CD4-positive, alpha-beta T cell treated with Interleukin-15 for 1 hour (primary cell): ENCODE results near the gene PCDH9.

Experiments used
- DNase-seq: peaks from one replicate; pipeline ENCODE4 v3.0.0-alpha.2; 2020

Gene PCDH9

DNA sequence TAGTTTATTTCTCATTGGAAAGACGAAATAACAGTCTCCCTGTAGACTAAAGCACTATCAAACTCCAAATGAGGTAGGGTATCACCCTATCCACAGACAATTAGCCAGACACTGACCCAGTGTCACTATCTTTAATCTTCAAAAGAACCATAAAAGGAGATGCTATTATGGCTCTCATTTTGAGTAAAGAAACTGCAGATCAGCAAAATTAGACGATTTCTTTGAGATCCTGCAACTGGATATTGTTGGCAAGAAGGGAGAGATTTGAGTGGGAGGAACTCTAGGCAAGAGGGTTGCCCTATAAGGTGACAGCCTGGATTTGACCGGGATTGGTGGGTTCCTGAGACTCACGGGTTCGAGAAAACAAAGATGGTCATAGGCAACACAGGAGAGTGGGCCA lies 71.2 kb downstream of the PCDH9 start:
- no peak for DNase-seq

DNA sequence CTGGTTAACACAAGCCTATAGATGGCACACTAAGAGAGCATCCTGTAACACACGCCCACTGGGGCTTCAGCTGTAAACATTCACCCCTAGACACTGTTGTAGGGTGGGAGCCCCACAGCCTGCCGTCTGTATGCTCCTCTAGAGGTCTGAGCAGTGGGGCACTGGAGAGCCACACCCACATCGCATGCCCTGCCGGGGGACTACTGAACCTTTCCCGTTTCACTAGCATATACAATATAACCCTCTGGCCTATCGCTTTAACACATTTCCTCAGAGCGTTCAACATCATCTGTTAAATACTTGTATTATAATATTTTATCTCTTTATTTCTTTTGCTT lies 73.4 kb downstream of the PCDH9 start:
- no peak for DNase-seq

DNA sequence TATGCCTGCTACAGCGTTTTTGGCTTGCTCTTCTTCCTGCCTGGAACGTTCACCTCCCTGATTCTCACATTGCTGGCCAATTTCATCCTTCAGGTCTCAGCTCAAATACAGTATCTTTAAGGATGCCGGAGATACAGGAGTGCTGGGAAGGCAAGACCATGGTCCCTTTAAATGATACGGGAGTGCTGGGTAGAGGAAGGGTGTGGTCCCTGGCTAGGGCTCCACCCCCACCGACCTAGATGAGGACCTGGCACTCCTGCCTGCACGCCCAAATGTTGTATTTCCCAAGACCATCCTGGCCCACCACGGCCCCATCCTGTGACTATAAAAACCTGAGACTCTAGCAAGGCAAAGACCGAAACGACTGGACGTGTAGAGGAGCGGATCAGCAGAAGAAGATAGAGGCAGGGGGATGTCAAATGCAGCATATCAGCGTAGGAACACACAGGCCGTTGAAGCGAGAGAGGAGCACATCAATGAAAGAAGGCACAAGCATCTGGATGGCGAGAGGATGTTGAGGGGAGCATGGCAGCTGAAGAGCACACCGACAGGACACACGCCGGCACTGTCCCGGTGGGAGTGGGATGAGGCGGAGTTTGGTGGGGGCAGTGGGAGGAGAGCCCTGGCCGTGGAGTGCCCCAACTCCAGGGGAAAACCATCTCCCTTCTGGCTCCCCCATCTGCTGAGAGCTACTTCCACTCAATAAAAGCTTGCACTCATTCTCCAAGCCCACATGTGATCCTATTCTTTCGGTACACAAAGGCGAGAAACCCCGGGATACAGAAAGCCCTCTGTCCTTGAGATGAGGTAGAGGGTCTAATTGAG lies 74.0 kb downstream of the PCDH9 start:
- DNase-seq = no peak

DNA sequence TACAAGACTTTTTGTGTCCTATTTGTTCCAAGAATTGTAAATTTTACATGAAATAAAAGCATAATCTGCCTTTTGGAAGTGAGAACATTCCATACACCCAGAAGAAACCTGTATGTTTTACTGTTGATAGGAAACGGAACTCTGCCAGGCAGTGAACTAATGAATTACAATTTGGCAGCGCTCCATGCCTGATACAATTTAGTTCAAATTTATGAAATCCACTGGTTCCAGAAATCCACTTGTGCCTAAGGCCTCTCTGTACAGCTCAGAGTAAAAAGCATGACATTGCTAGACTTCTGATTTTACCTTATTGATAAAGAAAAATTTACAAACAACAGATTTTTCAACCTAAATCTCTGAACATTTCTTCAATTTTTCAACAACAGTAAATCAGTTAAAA lies 78.1 kb downstream of the PCDH9 start:
- no peak for DNase-seq

DNA sequence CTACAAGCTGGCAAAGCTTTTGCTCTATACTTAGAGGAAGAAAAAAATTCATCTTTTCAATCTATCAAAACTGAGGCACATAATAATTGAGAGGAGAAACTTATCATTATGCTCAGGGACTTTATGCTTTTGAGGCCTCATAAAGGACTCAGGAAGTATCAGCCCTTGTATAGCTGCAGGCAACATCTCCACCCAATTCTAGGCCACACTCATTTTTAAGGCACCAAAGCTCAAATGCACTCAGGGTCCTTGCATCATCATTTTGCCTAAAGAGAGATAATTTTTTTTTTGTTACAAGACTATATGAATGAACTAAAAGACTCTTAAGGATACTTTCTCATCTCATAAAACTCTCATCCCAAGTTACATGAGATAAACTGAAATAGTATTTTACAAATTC lies 78.5 kb downstream of the PCDH9 start:
- DNase-seq = no peak

DNA sequence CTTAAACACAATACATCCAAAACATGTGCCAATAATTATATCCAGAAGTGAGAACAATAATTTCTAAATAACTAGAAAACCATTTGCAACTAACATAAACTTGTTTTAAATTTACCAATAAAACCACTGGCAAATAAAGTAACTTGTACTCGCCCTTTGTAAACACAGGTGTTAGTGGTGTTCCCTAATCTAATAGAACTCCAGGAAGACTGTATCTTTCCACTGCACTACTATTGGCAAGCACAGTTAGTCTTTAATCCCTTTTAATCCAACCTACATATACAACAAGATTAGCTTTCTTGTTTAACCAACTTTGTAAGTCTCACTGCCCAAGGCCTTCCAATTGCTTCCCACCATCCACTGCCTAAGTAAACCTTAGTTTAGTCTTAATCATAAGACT lies 79.5 kb downstream of the PCDH9 start:
- no peak for DNase-seq

DNA sequence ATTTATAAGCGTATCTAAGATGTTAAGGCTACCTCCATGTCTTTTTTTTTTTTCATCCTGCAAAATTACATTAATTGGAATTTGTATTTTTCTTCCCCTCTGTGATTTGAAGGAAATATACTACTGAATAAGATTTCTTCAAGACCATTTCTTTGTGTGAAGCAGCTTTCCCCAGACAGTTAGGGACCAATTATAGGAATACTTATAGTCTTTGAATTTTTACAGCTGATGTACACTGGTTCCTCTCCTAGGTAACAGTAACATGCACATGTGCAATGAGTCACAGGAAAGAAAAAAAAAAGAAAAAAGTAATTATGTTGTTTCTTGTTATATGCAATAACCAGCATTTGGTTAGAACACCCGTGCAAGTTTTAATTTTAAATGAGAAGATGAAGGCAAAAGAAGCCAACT lies 82.0 kb downstream of the PCDH9 start:
- no peak for DNase-seq

DNA sequence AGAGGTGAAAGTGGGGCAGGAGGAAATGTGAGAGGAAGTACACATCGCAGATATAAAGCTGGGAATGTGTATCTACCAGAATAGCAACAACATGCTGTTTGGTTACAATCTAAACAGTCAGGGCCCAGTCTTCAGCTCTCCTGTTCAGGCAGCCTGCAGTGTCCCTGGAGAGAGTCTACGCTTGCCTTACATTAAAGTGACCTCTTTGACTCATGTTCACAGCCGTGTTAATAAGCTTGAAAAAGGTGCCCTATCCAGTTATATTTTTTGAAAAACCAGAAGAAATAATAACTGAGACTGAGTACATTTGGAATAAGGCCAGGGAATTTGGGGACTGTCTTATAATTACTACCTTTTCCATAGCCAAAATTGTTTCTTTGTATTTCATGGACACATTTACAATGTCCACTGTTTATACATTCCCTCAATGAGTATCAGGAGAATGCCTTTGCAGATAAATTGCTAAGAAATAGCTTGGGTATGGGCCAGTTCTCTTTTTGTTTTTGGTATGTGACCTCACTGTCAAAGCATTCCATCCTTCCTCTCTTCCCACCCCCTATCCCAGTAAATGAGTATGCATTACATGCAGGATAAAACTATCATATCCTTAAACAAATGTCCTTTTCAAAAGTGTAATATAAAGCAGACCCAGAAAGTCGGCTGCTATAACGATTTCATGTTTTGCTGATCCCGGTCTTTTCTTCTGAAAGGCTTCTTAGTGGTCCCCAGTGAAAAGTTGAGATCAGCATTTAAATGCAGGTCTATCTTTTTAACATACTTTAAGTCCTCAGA lies 82.6 kb downstream of the PCDH9 start:
- no peak for DNase-seq

DNA sequence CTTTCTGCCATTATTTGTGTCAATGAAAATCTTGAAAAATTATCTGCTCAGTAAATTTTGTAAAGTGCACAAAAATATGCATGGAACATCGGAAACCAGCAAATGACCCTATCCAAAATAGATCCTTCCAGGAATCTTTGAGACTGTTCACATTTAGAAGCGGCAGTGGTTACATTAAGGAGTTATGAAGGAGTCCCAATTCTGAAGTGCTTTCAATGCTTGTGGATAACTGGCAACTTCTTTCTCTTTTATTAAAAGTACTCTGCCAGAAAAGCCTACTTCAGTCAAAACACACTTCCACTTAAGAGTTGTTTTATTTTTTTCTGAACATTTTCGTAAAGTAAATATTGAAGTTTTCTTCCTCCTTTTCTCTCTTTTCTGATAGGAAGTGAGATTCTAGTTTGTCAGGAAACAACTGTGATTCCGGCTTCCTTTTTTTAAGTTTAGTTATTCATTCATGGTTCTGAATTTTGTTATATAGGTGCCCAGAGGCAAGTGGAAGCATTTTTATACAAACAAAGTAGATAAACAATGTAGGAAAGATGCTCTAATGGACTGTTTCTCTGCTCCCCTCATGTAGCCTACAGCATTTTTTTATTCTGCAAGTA lies 83.5 kb downstream of the PCDH9 start:
- DNase-seq = no peak

DNA sequence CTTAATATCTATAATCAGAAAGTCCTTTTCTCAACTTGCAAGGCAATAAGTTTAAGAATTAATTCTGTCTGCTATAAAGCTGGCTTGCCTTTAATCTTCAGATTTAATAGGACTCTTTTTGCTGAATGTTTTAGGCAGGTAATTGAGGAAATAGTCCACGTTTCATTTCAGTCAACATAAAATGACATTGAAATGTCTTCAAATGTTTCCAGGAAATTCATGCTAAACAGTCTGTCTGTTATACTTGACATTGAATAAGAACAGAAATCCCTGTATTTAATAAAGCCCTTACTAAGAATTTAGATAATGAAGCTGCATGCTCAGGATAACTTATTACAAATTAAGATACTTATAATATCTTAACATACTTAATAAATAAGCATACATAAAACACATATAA lies 84.2 kb downstream of the PCDH9 start:
- no peak for DNase-seq

DNA sequence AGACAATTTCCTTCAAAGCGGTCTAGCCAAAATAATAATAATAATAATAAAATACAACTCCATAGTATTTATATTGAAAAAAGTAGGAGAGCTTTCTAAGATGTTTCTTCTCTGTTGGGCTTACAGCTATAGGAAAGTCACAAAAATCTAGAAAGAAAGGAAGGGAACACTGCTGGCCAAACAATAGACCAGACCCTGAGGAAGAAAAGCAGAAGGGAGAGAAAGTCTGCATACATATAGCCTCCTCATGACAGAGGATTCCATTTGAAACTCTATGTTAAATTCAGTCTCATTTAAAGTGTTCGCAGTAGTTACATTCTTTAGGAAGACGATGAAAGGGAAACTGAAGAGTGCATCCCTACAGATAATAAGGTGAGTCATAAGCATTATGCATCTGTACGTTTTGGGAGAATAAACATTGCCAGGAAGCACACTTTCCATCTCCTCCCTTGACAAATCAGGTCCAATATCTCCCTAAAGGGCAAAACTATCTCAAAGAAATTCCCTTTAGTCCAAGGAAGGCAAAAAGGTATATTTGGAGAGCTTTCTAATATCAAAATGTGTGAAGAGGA lies 86.5 kb downstream of the PCDH9 start:
- no peak for DNase-seq

DNA sequence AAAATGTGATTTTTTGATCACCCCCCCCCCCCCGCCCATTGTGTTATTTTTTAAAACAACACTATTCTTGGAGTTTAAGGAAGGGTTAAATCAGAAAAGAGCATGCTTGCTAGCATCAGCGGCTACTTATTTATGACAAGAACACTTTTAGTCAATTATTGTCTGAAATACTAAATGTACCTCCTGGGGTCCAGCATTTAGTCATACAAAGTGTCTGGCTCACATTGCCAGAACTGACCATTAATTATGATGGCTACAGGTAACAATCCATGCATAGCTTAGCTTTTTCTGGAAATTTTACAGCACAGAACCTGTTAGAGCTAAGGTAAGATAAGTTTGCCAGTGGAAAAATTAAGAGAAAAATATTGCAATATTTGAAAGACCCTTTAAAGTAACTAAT lies 90.1 kb downstream of the PCDH9 start:
- no peak for DNase-seq

DNA sequence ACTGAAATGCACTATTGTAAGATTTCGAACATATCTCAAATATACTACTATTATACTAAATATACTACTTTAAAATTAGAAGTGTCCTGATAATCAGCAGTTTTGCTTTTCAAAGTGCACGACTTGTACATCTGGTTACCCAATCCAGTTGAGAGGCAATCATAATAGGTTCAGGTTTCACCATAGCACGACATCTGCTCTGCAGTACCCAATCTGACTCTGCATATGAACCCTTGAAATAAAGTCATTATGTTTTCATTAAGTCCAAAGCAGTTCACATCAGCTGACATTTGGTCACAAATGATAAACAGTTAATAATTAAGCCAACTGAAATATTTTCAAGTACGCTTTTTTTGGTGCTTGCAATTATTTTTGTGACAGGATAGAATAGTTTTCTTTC lies 90.6 kb downstream of the PCDH9 start:
- DNase-seq = no peak

DNA sequence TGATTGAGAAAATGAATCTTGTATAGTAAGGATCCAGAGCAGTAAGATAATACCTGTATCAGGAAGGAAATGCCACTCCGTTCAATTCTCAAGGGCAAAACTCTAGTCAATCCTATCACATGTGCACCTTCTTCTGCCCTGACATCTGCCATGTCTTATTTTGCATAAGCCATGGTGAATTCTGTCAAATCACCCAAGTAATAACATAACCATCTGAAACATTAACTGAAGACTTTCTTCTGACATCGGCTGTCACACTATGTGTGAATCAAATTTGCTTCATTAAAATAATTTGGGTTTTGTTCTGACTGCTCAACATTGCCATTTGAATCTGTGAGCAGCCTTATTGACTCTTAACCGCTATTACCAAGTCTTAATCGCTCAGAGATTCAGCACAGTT lies 91.2 kb downstream of the PCDH9 start:
- no peak for DNase-seq

DNA sequence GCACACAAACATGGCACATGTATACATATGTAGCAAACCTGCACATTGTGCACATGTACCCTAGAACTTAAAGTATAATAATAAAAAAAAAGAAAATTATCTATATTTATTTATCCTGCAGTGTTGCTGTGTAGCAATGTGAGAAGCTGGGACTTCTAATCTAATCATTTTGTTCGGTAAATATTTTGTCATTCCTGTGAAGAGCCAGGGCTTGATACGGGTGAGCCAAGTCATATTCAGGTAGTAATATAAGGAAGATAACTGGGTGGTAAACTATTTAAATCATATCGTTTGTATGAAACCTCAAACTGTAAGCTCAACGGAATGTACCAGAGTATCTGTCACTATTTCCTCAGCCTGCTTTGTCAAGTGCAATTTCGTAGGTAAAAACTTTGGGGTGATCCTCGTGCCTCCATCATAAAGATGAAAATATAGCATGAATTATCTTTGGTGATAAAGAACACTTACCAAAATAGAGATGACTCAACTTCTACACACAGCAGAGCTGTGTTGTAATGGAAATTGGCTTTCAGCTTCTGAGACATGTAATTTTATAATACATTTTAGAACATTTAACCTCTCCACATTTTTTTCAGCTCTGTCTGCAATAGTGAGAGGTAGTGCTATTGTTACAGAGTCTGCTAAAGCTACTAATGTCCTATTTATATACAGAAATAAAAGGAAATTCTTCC lies 92.9 kb downstream of the PCDH9 start:
- DNase-seq = no peak

DNA sequence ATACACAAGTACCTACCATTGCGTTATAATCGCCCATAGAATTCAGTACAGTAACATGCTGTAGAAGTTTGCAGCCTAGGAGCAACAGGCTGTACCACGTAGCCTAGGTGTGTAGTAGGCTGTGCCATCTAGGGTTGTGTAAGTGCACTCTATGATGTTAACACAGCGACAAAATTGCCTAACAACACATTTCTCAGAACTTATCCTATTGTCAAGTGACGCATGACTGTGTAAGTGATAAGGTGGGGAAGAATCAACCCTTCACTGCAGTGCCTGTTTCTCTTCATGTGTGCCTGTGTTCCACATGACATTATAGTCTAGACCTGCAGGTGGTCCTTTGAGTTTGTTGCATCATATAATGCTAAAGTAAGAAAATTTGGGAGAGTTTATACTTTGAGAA lies 94.0 kb downstream of the PCDH9 start:
- no peak for DNase-seq

DNA sequence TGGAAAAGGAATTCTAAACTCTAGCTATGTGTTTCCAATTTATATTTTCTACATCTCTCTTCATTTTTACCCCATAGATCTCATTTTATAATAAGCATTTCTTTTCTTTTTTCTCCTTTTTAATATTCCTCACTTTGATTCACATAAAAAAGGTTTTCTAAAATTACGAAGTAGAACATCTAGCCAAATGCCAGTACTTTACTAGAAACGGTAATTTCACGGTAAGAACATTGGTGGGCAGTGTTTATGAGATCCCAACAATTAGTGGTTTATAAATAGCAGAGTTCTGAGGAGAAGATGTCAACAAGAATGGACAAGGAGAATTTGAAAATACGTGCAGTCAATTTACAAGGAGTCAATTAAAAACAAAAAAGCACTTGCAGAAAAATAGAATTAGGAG lies 94.8 kb downstream of the PCDH9 start:
- DNase-seq = no peak

DNA sequence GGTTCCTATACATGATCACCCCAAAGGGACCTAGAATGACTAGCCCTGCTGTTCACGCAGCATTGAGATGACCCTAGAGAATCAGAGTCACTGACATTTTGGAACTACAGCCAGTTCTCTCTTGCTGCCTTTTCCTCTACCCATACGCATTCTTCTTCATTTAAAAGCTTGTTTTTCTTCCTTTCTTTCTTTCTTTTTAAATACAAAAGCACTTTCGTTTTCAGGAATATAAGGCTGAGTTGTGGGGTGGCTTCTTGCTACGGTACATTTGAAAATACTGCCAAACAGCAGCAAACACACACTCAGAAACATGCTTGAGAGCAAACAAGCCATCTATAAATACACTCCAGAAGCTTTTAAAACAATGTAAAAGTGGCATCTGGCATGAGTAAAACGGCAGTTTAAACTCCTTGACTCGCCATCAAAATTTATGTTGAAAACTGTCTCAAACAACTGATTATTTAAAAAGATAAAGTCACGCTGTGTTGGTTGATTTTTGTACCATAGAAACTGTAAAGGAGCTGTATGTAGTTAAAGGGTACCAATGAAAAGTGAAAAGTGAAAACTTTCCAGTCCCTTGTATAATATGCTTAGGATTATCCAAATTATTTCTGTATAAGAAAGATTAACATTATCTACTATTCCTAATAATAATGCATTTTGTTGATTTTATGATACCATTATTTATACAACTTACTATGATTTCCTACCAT lies 95.6 kb downstream of the PCDH9 start:
- DNase-seq = no peak

DNA sequence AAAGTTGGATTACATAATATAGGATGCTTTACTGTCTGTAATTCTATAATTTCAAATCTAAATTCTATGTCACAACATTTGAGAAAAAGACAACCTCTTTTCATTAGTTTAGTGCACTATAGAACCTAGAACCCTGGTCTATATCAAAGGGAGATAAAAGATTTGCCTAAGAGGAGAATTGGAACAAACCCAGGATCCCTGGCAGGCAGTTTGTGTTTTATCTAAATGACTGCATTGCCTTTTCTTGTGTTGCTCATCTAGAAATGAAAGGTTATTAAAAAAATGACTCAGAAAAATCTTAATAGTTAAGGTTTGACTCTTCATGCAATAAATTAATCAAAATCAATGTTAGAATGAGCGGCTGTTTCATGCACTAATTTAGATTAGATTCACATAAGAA lies 96.7 kb downstream of the PCDH9 start:
- no peak for DNase-seq

DNA sequence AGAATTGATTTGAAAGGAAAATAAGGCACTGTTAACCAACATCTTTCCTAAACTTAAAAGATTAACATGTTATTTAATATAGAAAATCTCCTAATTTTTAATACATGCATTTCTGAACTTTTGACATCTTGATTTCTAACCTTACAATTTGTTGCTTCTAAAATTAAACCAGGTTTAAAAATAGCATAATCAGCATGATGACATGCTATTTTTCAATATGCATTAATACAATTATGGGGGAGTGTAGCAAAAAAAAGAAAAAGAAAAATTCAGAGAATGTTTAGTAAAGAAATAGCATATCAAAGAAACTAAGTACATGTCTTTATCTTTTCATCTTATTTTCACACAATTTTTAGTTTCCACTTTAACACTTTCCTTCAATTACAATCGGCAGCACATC lies 98.7 kb downstream of the PCDH9 start:
- DNase-seq = no peak

DNA sequence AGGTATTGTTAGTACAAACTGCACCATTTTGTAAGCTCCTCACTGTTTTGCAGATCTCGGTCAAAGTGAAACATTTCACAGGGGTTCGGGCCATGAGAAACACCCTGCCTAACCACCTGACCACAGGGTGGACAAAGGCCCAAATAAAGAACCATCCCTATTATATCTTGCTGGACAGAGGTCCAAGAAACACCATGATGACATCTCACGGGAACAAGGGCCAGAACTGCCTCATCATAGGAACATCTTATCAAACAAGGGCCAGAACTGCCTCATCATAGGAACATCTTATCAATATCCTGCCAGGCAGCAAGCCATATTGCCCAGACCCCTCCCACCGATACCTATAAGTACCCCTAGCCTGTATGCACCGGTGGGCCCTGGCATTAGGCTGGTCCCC lies 99.7 kb downstream of the PCDH9 start:
- no peak for DNase-seq

DNA sequence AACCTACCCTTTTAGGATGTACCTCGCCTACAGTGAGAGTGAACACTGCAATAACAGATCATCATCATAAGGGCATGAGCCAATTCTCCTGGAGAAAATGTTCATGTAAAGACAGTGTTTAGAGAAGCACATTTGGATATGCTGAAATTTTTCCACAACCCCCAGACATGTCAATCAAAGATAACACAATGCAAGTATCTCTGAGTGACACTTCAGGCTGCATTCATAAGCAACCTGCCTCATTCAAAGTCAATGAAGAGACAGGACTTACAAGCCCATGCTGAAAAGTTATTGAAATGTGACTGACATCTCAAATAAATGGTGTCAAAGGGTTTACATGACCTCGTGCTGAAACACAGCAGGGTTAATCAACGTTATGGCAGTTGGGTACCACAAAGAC lies 102.0 kb downstream of the PCDH9 start:
- DNase-seq = no peak

DNA sequence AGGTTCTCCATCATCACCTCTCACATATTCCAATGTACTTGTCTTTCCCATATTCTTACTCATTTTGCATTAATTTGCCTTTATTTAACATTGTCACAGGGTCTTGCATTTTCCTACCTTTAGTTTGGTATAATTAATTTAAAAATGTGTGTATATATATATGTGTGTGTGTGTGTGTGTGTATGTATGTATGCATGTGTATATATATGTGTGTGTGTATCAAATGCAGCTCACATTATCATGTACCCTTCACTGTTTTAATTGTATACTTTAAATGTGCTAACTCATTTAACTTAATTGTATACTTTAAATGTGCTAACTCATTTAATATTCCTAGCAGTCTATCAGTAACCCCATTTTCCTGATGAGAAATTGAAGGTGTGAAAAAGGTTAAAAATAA lies 104.5 kb downstream of the PCDH9 start:
- no peak for DNase-seq
